Right atrium auricular region (tissue), 2 donors: ENCODE measurements around the gene IER5L. TPM values are rescaled to one million over a fixed set of nuclear protein-coding genes. Genes with fewer than 3 reads are reported as not detected.
A peak's percentile ranks its signal among the peaks of the same experiment; 100 is the strongest.

Experiments used
- DNase-seq: peaks from one replicate; pipeline ENCODE4 v3.0.0-alpha.2; 2019; ENCODE audit warnings: low spot score
- H3K27ac ChIP-seq, 2 donors: fragments of 200-600 bp; sonication (generic); 1 replicate in 1 of 2; 2 replicates in 1 of 2; pipeline ENCODE4 v1.5.1; 2016 to 2019
- H3K27me3 ChIP-seq, 2 donors: fragments of 200-600 bp; sonication (generic); one replicate each; pipeline versions ENCODE4 v1.5.1 to v1.6.0; 2017 to 2019
- H3K36me3 ChIP-seq: fragments of 200-600 bp; sonication (generic); one replicate; pipeline ENCODE4 v1.5.1; 2016
- H3K4me1 ChIP-seq, 2 donors: fragments of 200-600 bp; sonication (generic); one replicate each; pipeline versions ENCODE4 v1.5.1 to v1.6.0; 2017 to 2019
- H3K4me3 ChIP-seq, 2 donors: fragments of 200-600 bp; sonication (generic); 1 replicate in 1 of 2; 2 replicates in 1 of 2; pipeline ENCODE4 v1.5.1; 2017 to 2019; ENCODE audit warnings: mild to moderate bottlenecking in 1 of 2, moderate library complexity in 1 of 2
- H3K9me3 ChIP-seq, 2 donors: fragments of 200-600 bp; sonication (generic); one replicate each; pipeline ENCODE4 v1.5.1; 2019
- CTCF ChIP-seq, 2 donors: fragments of 200-600 bp; sonication (generic); IDR thresholded peaks; one replicate each; pipeline ENCODE4 v1.5.1; 2019; ENCODE audit warnings: antibody characterized with exemption in 2 of 2
- total RNA-seq, 2 donors: library from RNA; depleted of rRNA; stranded (reverse); fragments of >200 nt; gene quantifications; one replicate each; pipeline ENCODE4 v1.1.0, GENCODE V29; 2016

IER5L gene
- total RNA-seq, 2 donors from 2014 or later = 5.5 to 11.6 TPM

DNA sequence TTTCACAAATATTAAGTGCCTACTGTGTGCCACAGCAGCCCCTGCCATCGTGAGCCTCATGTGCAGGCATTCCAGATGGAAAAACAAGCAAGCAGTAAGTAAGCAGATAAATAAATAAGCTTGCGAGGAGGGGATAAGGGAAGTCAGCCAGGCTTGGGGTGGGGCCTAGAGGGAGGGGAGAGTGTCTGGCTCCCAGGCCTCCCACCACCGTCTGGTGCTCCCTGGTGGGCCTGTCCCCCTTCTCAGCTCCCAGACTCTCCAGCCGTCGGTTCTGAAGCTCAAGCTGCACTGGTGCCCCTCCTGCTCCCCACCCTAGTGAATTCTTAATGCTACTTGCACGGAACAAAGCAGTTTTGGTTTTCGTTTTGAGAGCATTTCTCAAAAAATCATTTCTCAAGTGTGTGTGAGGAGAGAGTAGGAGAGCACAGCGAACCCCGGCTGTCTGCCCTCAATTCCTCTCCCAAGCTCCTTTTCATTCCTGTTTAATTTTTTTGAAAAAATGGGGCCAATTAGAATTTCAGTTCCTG lies 6.6 kb upstream of the IER5L start:
- no peak for DNase-seq
- H3K4me1 ChIP-seq = no peaks in the 10 kb centered on the region
- H3K9me3 ChIP-seq = no peaks in the 10 kb centered on the region
- H3K27ac ChIP-seq = no peak overlapping the region
- TF ChIP-seq CTCF (IDR thresholded peaks at IDR 0.05) = no peak
- no peak overlapping the region for H3K4me3 ChIP-seq
- H3K27me3 ChIP-seq = no peaks in the 10 kb centered on the region
- H3K36me3 ChIP-seq = no peaks in the 10 kb centered on the region

- no peaks in the 10 kb centered on the region for H3K4me1 ChIP-seq
- H3K9me3 ChIP-seq = no peaks in the 10 kb centered on the region
- no peak for TF ChIP-seq CTCF (IDR thresholded peaks at IDR 0.05)
- H3K4me3 ChIP-seq = no peak overlapping the region
- H3K27me3 ChIP-seq = no peaks in the 10 kb centered on the region
- no peaks in the 10 kb centered on the region for H3K36me3 ChIP-seq
- no peak overlapping the region for H3K27ac ChIP-seq
- no peak for DNase-seq
These were observed 6.1 kb upstream of the IER5L start for GRCh38 chr9:129184219-129184524.

GRCh38 chr9:129183495-129184218 lies 5.6 kb upstream of the IER5L start:
- H3K27me3 ChIP-seq = no peaks in the 10 kb centered on the region
- peaks cover 0 to 3% of the 10 kb centered on the region in 2 donors for H3K4me1 ChIP-seq
- no peak for DNase-seq
- no peak overlapping the region for H3K4me3 ChIP-seq
- no peaks in the 10 kb centered on the region for H3K36me3 ChIP-seq
- H3K9me3 ChIP-seq = no peaks in the 10 kb centered on the region
- TF ChIP-seq CTCF (IDR thresholded peaks at IDR 0.05) = no peak
- no peak overlapping the region for H3K27ac ChIP-seq

GRCh38 chr9:129182625-129183494 lies 4.8 kb upstream of the IER5L start:
- no peaks in the 10 kb centered on the region for H3K36me3 ChIP-seq
- no peak for DNase-seq
- H3K27me3 ChIP-seq = no peaks in the 10 kb centered on the region
- TF ChIP-seq CTCF (IDR thresholded peaks at IDR 0.05) = peak in 1 of 2 donors; percentile 30
- peaks cover 0 to 8% of the 10 kb centered on the region in 2 donors for H3K4me1 ChIP-seq
- H3K9me3 ChIP-seq = no peaks in the 10 kb centered on the region
- H3K27ac ChIP-seq = no peak overlapping the region
- no peak overlapping the region for H3K4me3 ChIP-seq

- no peaks in the 10 kb centered on the region for H3K9me3 ChIP-seq
- no peaks in the 10 kb centered on the region for H3K27me3 ChIP-seq
- H3K4me1 ChIP-seq = peaks cover 0 to 8% of the 10 kb centered on the region in 2 donors
- no peak for TF ChIP-seq CTCF (IDR thresholded peaks at IDR 0.05)
- no peaks in the 10 kb centered on the region for H3K36me3 ChIP-seq
- no peak overlapping the region for H3K4me3 ChIP-seq
- no peak for DNase-seq
- H3K27ac ChIP-seq = no peak overlapping the region
These were observed 4.1 kb upstream of the IER5L start for GRCh38 chr9:129182122-129182521.
